ENCODE data around the gene KITLG. TPM values are rescaled to one million over a fixed set of nuclear protein-coding genes. Genes with fewer than 3 reads are reported as not detected.

The KITLG gene
- total RNA-seq, 6 experiments from 2014 or later: 0.67 to 2.8 (median 1.1) TPM

- no peak for TF ChIP-seq POLR2A (IDR thresholded peaks at IDR 0.05)
- TF ChIP-seq CTCF (IDR thresholded peaks at IDR 0.05): no peak
- no peak for DNase-seq
- no peaks in the 10 kb centered on the region for H3K27me3 ChIP-seq
- 80% methylated on average over 2 of the region's 2 CpGs for WGBS (ENCODE audit: insufficient coverage, low coverage, low lambda C conversion rate, missing lambda C conversion rate)
- no peak for ATAC-seq
- no peaks in the 10 kb centered on the region for H3K9me3 ChIP-seq
- H3K27ac ChIP-seq: no peak overlapping the region
- H3K36me3 ChIP-seq: no peaks in the 10 kb centered on the region
- no peaks in the 10 kb centered on the region for H3K4me1 ChIP-seq
- H3K4me3 ChIP-seq: no peak overlapping the region
- intact Hi-C loops (cut with DNase I): no loop called here
These were observed 11.1 kb upstream of the KITLG start for GRCh38 chr12:88591343-88591742.

- WGBS (ENCODE audit: insufficient coverage, low coverage, low lambda C conversion rate, missing lambda C conversion rate): 100% methylated on average over 1 of the region's 1 CpG
- Histone ChIP-seq H3K4me1 (no peaks in the 10 kb centered on the region), H3K36me3 (no peaks in the 10 kb centered on the region), H3K9me3 (no peaks in the 10 kb centered on the region), H3K4me3 (no peak overlapping the region), H3K27me3 (no peaks in the 10 kb centered on the region), H3K27ac (no peak overlapping the region)
- intact Hi-C loops (cut with DNase I): no loop called here
- ATAC-seq: no peak
- no peak for DNase-seq
- TF ChIP-seq CTCF (IDR thresholded peaks at IDR 0.05): no peak
- no peak for TF ChIP-seq POLR2A (IDR thresholded peaks at IDR 0.05)
These were observed 10.6 kb upstream of the KITLG start for GRCh38 chr12:88590851-88591250.

- H3K4me3 ChIP-seq: no peak overlapping the region
- H3K27me3 ChIP-seq: no peaks in the 10 kb centered on the region
- ATAC-seq (no peak), DNase-seq (no peak)
- no peak overlapping the region for H3K27ac ChIP-seq
- no peak for TF ChIP-seq CTCF (IDR thresholded peaks at IDR 0.05)
- TF ChIP-seq POLR2A (IDR thresholded peaks at IDR 0.05): no peak
- no peaks in the 10 kb centered on the region for H3K4me1 ChIP-seq
- intact Hi-C loops (cut with DNase I): no loop called here
- no peaks in the 10 kb centered on the region for H3K36me3 ChIP-seq
- 95% methylated on average over 2 of the region's 2 CpGs for WGBS (ENCODE audit: insufficient coverage, low coverage, low lambda C conversion rate, missing lambda C conversion rate)
- H3K9me3 ChIP-seq: no peaks in the 10 kb centered on the region
These were observed 4.8 kb upstream of the KITLG start for GRCh38 chr12:88585077-88585476.

- peaks cover 0 to 10% (median 0%) of the 10 kb centered on the region in 4 donors for H3K4me1 ChIP-seq
- intact Hi-C loops (cut with DNase I): no loop called here
- H3K27ac ChIP-seq: peak overlapping the region in 2 of 3 donors; percentile 45 to 51
- DNase-seq (peak; percentile 58 to 63 (median 61)), ATAC-seq (peak; percentile 69 to 73 (median 72))
- no peaks in the 10 kb centered on the region for H3K36me3 ChIP-seq
- WGBS (ENCODE audit: insufficient coverage, low coverage, low lambda C conversion rate, missing lambda C conversion rate): under 1% methylated on average over 17 of the region's 30 CpGs
- H3K27me3 ChIP-seq: no peaks in the 10 kb centered on the region
- peak overlapping the region; percentile 58 to 64 (median 63) for H3K4me3 ChIP-seq
- no peak for TF ChIP-seq CTCF (IDR thresholded peaks at IDR 0.05)
- H3K9me3 ChIP-seq: no peaks in the 10 kb centered on the region
These were observed 645 bp downstream of the KITLG start for GRCh38 chr12:88579601-88580050.

GRCh38 chr12:88579161-88579517 lies 1.1 kb downstream of the KITLG start:
- peak overlapping the region in 1 of 3 donors; percentile 51 for H3K27ac ChIP-seq
- ATAC-seq (peak; percentile 34 to 58 (median 44)), DNase-seq (peak in 1 of 3 donors; percentile 15)
- peaks cover 0 to 10% (median 0%) of the 10 kb centered on the region in 4 donors for H3K4me1 ChIP-seq
- peak overlapping the region; percentile 58 to 64 (median 63) for H3K4me3 ChIP-seq
- TF ChIP-seq CTCF (IDR thresholded peaks at IDR 0.05) (peak; percentile 27 to 37 (median 34)), POLR2A (IDR thresholded peaks at IDR 0.05) (no peak)
- no peaks in the 10 kb centered on the region for H3K36me3 ChIP-seq
- intact Hi-C loops (cut with DNase I): no loop called here
- H3K9me3 ChIP-seq: no peaks in the 10 kb centered on the region
- under 1% methylated on average over 8 of the region's 8 CpGs for WGBS (ENCODE audit: insufficient coverage, low coverage, low lambda C conversion rate, missing lambda C conversion rate)
- no peaks in the 10 kb centered on the region for H3K27me3 ChIP-seq
